Brain microvascular endothelial cell (primary cell): ENCODE results near the gene AFF3.

Experiments
- DNase-seq: peaks from one replicate; pipeline ENCODE4 v3.0.0-alpha.2; 2020
- H3K27ac ChIP-seq: fragments of 250-450 bp; sonication (Bioruptor Pico); 2 replicates; pipeline ENCODE4 v1.5.1; 2020; ENCODE audit warnings: mild to moderate bottlenecking, moderate library complexity
- H3K27me3 ChIP-seq: fragments of 250-450 bp; sonication (Bioruptor Pico); replicated peaks from 2 replicates; pipeline ENCODE4 v1.5.1; 2020; ENCODE audit warnings: mild to moderate bottlenecking
- H3K36me3 ChIP-seq: fragments of 250-450 bp; sonication (Bioruptor Pico); replicated peaks from 2 replicates; pipeline ENCODE4 v1.5.1; 2020; ENCODE audit warnings: mild to moderate bottlenecking
- H3K4me3 ChIP-seq: 2 replicates; pipeline ENCODE4 v1.5.1; 2011; ENCODE audit warnings: low read depth, mild to moderate bottlenecking, control low read depth, low read length, moderate library complexity
- CTCF ChIP-seq: IDR thresholded peaks from 2 replicates; pipeline ENCODE4 v1.5.1; 2011; ENCODE audit warnings: low read depth, mild to moderate bottlenecking, moderate library complexity, low read length, control low read depth, inconsistent platforms; ENCODE audit errors: missing control alignments
- in situ Hi-C: cut with HindIII; loops from 2 replicates; pipeline ENCODE4 v1.10.0; 2017; ENCODE audit warnings: low sequenced_read_pairs, low pct_ligation_motif_present

Gene AFF3

GRCh38 chr2:99629320-99629719, 513.1 kb downstream of the AFF3 start:
- in situ Hi-C loops, result no loop called here
- Histone ChIP-seq H3K4me3 (no peak overlapping the region), H3K36me3 (no peaks in the 10 kb centered on the region), H3K27me3 (no peaks in the 10 kb centered on the region), H3K27ac (no peak overlapping the region)
- no peak for TF ChIP-seq CTCF
- DNase-seq, result no peak

GRCh38 chr2:99626158-99626557, 516.2 kb downstream of the AFF3 start:
- no peak overlapping the region for H3K27ac ChIP-seq
- no peak for TF ChIP-seq CTCF
- H3K36me3 ChIP-seq, result no peaks in the 10 kb centered on the region
- H3K27me3 ChIP-seq, result no peaks in the 10 kb centered on the region
- H3K4me3 ChIP-seq, result no peak overlapping the region
- no peak for DNase-seq
- in situ Hi-C loops, result no loop called here

GRCh38 chr2:99624677-99625076, 517.7 kb downstream of the AFF3 start:
- no peak overlapping the region for H3K4me3 ChIP-seq
- H3K27ac ChIP-seq, result no peak overlapping the region
- H3K36me3 ChIP-seq, result no peaks in the 10 kb centered on the region
- no peaks in the 10 kb centered on the region for H3K27me3 ChIP-seq
- in situ Hi-C loops, result no loop called here
- no peak for TF ChIP-seq CTCF
- no peak for DNase-seq

GRCh38 chr2:99623613-99624012, 518.8 kb downstream of the AFF3 start:
- Histone ChIP-seq H3K4me3 (no peak overlapping the region), H3K36me3 (no peaks in the 10 kb centered on the region), H3K27ac (no peak overlapping the region), H3K27me3 (no peaks in the 10 kb centered on the region)
- DNase-seq, result no peak
- no peak for TF ChIP-seq CTCF
- in situ Hi-C loops, result no loop called here

- Histone ChIP-seq H3K36me3 (no peaks in the 10 kb centered on the region), H3K27me3 (no peaks in the 10 kb centered on the region), H3K27ac (no peak overlapping the region), H3K4me3 (no peak overlapping the region)
- in situ Hi-C loops, result no loop called here
- no peak for TF ChIP-seq CTCF
- DNase-seq, result no peak
Measured at GRCh38 chr2:99623035-99623434, 519.4 kb downstream of the AFF3 start.

- TF ChIP-seq CTCF, result no peak
- in situ Hi-C loops, result no loop called here
- no peak overlapping the region for H3K4me3 ChIP-seq
Measured at GRCh38 chr2:99622534-99622933, 519.9 kb downstream of the AFF3 start.

More at GRCh38 chr2:99622534-99622933, 519.9 kb downstream of the AFF3 start:
- no peak for DNase-seq
- no peaks in the 10 kb centered on the region for H3K36me3 ChIP-seq
- H3K27me3 ChIP-seq, result no peaks in the 10 kb centered on the region
- no peak overlapping the region for H3K27ac ChIP-seq
